Measurements from ENCODE around the gene PRKX.

- TF ChIP-seq ZNF646 (CRISPR knock-in tag; IDR thresholded peaks at IDR 0.05) = no peak
- no peak for TF ChIP-seq PPARG (CRISPR knock-in tag; conservative IDR thresholded peaks at IDR 0.05)
- no peak for TF ChIP-seq NR2F1 (CRISPR knock-in tag; IDR thresholded peaks at IDR 0.05)
- no peak for TF ChIP-seq TCF7 (IDR thresholded peaks at IDR 0.05; ENCODE audit: low read depth)
- no peak for TF ChIP-seq ZBTB4 (CRISPR knock-in tag; IDR thresholded peaks at IDR 0.05; ENCODE audit: borderline replicate concordance)
- TF ChIP-seq BRD4 (CRISPR knock-in tag; IDR thresholded peaks at IDR 0.05) = no peak
- no peak for TF ChIP-seq ZNF781 (CRISPR knock-in tag; IDR thresholded peaks at IDR 0.05; ENCODE audit: borderline replicate concordance, not compliant biosample characterization)
- TF ChIP-seq DNMT3B (CRISPR knock-in tag; conservative IDR thresholded peaks at IDR 0.05) = no peak
- no peak for TF ChIP-seq MEF2D (CRISPR knock-in tag; IDR thresholded peaks at IDR 0.05)
- TF ChIP-seq SIN3B (IDR thresholded peaks at IDR 0.05; ENCODE audit: low read length) = no peak
- TF ChIP-seq FOSL2 (CRISPR knock-in tag; IDR thresholded peaks at IDR 0.05) = no peak
Measured at GRCh38 chrX:3599802-3600430, 113.5 kb downstream of the PRKX start.
